Chondrocyte (in vitro differentiated cells): Measurements from ENCODE around the gene CFD. TPM values are rescaled to one million over a fixed set of nuclear protein-coding genes. Genes with fewer than 3 reads are reported as not detected.

Experiments
- DNase-seq: peaks from one replicate; pipeline ENCODE4 v3.0.0; 2021; ENCODE audit warnings: mixed read lengths, low spot score
- H3K27ac Mint-ChIP-seq: one replicate; pipeline ENCODE4 v1.8.0; 2021; ENCODE audit warnings: mild to moderate bottlenecking, moderate library complexity, mixed read lengths; ENCODE audit not compliant: unreplicated experiment
- H3K27me3 Mint-ChIP-seq: 2 replicates; pipeline ENCODE4 v1.8.0; 2021; ENCODE audit warnings: low read depth, mixed read lengths
- H3K36me3 Mint-ChIP-seq: 2 replicates; pipeline ENCODE4 v1.8.0; 2021; ENCODE audit warnings: low read depth, mixed read lengths
- H3K4me1 Mint-ChIP-seq: 2 replicates; pipeline ENCODE4 v1.8.0; 2021; ENCODE audit warnings: low read depth, mild to moderate bottlenecking, mixed read lengths
- H3K4me3 Mint-ChIP-seq: one replicate; pipeline ENCODE4 v1.8.0; 2021; ENCODE audit warnings: mild to moderate bottlenecking, moderate library complexity, mixed read lengths; ENCODE audit not compliant: unreplicated experiment
- H3K9me3 Mint-ChIP-seq: 2 replicates; pipeline ENCODE4 v1.8.0; 2021; ENCODE audit warnings: low read depth, mixed read lengths
- total RNA-seq: library from RNA; stranded (reverse); gene quantifications from 3 replicates; pipeline ENCODE4 v1.2.1, GENCODE V29; 2021
- TF ChIP-seq, protein P1 (sequence below): fragments of 200-600 bp; sonication (generic); IDR thresholded peaks from 2 replicates; pipeline ENCODE4 v1.5.0; 2021; ENCODE audit warnings: antibody characterized with exemption, mild to moderate bottlenecking, moderate library complexity

CFD gene
- total RNA-seq, 1 donor from 2014 or later = 1.8 TPM

DNA sequence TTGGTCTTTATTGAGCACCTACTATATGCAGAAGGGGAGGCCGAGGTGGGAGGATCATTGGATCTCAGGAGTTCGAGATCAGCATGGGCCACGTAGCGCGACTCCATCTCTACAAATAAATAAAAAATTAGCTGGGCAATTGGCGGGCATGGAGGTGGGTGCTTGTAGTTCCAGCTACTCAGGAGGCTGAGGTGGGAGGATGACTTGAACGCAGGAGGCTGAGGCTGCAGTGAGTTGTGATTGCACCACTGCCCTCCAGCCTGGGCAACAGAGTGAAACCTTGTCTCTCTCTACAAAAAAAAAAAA lies 3.8 kb downstream of the CFD start:
- Mint-ChIP-seq H3K36me3 (peaks cover 6% of the 10 kb centered on the region), H3K9me3 (no peaks in the 10 kb centered on the region), H3K4me1 (peaks cover 21% of the 10 kb centered on the region), H3K4me3 (no peak overlapping the region), H3K27ac (no peak overlapping the region), H3K27me3 (no peaks in the 10 kb centered on the region)
- TF ChIP-seq, protein P1, sequence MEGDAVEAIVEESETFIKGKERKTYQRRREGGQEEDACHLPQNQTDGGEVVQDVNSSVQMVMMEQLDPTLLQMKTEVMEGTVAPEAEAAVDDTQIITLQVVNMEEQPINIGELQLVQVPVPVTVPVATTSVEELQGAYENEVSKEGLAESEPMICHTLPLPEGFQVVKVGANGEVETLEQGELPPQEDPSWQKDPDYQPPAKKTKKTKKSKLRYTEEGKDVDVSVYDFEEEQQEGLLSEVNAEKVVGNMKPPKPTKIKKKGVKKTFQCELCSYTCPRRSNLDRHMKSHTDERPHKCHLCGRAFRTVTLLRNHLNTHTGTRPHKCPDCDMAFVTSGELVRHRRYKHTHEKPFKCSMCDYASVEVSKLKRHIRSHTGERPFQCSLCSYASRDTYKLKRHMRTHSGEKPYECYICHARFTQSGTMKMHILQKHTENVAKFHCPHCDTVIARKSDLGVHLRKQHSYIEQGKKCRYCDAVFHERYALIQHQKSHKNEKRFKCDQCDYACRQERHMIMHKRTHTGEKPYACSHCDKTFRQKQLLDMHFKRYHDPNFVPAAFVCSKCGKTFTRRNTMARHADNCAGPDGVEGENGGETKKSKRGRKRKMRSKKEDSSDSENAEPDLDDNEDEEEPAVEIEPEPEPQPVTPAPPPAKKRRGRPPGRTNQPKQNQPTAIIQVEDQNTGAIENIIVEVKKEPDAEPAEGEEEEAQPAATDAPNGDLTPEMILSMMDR = no peak
- no peak for DNase-seq

- TF ChIP-seq, protein P1 = no peak
- H3K4me1 Mint-ChIP-seq = peaks cover 45% of the 10 kb centered on the region
- no peak for DNase-seq
- peaks cover 8% of the 10 kb centered on the region for H3K36me3 Mint-ChIP-seq
- no peak overlapping the region for H3K27ac Mint-ChIP-seq
- H3K4me3 Mint-ChIP-seq = no peak overlapping the region
- no peaks in the 10 kb centered on the region for H3K27me3 Mint-ChIP-seq
- no peaks in the 10 kb centered on the region for H3K9me3 Mint-ChIP-seq
Observed at GRCh38 chr19:866769-867300, 7.4 kb downstream of the CFD start.

DNA sequence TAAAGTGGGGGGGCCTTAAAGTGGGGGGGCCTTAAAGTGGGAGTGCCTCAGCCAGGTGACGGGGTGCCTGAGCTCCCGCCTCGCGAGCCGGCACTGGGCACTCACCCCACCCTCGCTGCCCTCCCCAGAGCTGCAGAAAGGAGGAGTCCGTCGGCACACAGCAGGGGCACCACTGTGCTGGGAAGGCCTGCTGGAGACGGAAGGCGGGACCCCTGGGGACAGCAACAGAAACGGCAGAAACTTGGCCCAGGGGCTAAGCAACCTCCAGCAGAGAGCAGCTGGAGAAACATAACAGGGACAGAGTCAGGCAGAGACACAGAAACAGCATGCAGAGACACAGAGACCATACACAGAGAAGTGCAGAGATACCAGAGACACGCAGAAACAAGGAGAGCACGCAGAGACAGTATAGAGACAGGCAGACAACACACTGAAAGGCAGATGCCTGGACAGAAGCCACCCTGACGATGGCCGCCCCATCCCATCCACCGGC lies 7.9 kb downstream of the CFD start:
- Mint-ChIP-seq H3K4me3 (peak overlapping the region; percentile 26), H3K36me3 (peaks cover 8% of the 10 kb centered on the region), H3K27ac (peak overlapping the region; percentile 68), H3K27me3 (no peaks in the 10 kb centered on the region), H3K4me1 (peaks cover 48% of the 10 kb centered on the region), H3K9me3 (no peaks in the 10 kb centered on the region)
- peak; percentile 93 for DNase-seq
- TF ChIP-seq, protein P1 = no peak

- TF ChIP-seq, protein P1 = no peak
- no peak overlapping the region for H3K4me3 Mint-ChIP-seq
- DNase-seq = peak; percentile 94
- no peaks in the 10 kb centered on the region for H3K9me3 Mint-ChIP-seq
- peaks cover 8% of the 10 kb centered on the region for H3K36me3 Mint-ChIP-seq
- no peaks in the 10 kb centered on the region for H3K27me3 Mint-ChIP-seq
- peaks cover 48% of the 10 kb centered on the region for H3K4me1 Mint-ChIP-seq
- peak overlapping the region; percentile 68 for H3K27ac Mint-ChIP-seq
Observed at GRCh38 chr19:867855-868457, 8.5 kb downstream of the CFD start.

GRCh38 chr19:868458-869244 lies 9.2 kb downstream of the CFD start:
- DNase-seq = peak; percentile 92
- Mint-ChIP-seq H3K9me3 (no peaks in the 10 kb centered on the region), H3K4me1 (peaks cover 47% of the 10 kb centered on the region), H3K4me3 (no peak overlapping the region), H3K27me3 (no peaks in the 10 kb centered on the region), H3K36me3 (peaks cover 8% of the 10 kb centered on the region), H3K27ac (peak overlapping the region; percentile 86)
- TF ChIP-seq, protein P1 = no peak
